AG04450 (cell line): Measurements from ENCODE around the gene FAR2. TPM values are rescaled to one million over a fixed set of nuclear protein-coding genes. Genes with fewer than 3 reads are reported as not detected.

ENCODE experiments used
- CTCF ChIA-PET: fragments of 300-600, 350-600 bp; formaldehyde crosslinking; extraction: SDS; loops from one replicate; lab custom pipeline; 2022; ENCODE audit warnings: antibody characterized with exemption, inconsistent platforms; lab: Charles Lee
- POLR2A ChIA-PET: fragments of 350-600 bp; formaldehyde crosslinking; extraction: SDS; loops from one replicate; lab custom pipeline; 2021; ENCODE audit warnings: antibody characterized with exemption, inconsistent platforms; lab: Yijun Ruan, JAX
- DNase-seq: peaks from one replicate; pipeline ENCODE4 v3.0.0-alpha.2; 2011; ENCODE audit warnings: low read depth, low spot score
- H3K27ac ChIP-seq: one replicate; pipeline ENCODE4 v1.5.1; 2012; ENCODE audit warnings: low read depth, low read length, control low read depth
- H3K27me3 ChIP-seq: one replicate; pipeline ENCODE4 v1.6.0; 2012; ENCODE audit warnings: low read length; ENCODE audit not compliant: control insufficient read depth, insufficient read depth
- H3K4me3 ChIP-seq: 2 replicates; pipeline ENCODE4 v1.5.1; 2011; ENCODE audit warnings: mild to moderate bottlenecking, low read depth, low read length, control low read depth
- H3K9me3 ChIP-seq: 2 replicates; pipeline ENCODE4 v1.5.1; 2012; ENCODE audit warnings: low read length; ENCODE audit not compliant: control insufficient read depth, insufficient read depth
- CTCF ChIP-seq: IDR thresholded peaks from 2 replicates; pipeline ENCODE4 v1.5.1; 2011; ENCODE audit warnings: low read depth, low read length, control low read depth, inconsistent platforms
- polyA plus RNA-seq: library from polyadenylated mRNA; depleted of rRNA; stranded (reverse); fragments of >200 nt; gene quantifications from 2 replicates; pipeline ENCODE4 v1.2.3, GENCODE V29; 2011

FAR2 gene
- polyA plus RNA-seq, 1 experiment, result 3.4 TPM

GRCh38 chr12:29317556-29318363 is 168.7 kb downstream of the FAR2 start:
- no peak for DNase-seq
- POLR2A ChIA-PET, result no interaction called here
- no peak overlapping the region for H3K27ac ChIP-seq

GRCh38 chr12:29320295-29321085 is 171.4 kb downstream of the FAR2 start:
- ChIA-PET POLR2A (no interaction called here), CTCF (interaction anchor here (0.7 kb wide), 1 partner anchor 187 kb away, joined by 4 read pairs; no protein-coding TSS in a partner anchor)
- Histone ChIP-seq H3K4me3 (no peak overlapping the region), H3K27ac (peak overlapping the region; percentile 82), H3K27me3 (no peaks in the 10 kb centered on the region), H3K9me3 (peaks cover 7% of the 10 kb centered on the region)
- TF ChIP-seq CTCF, result no peak
- DNase-seq, result peak; percentile 59

More at GRCh38 chr12:29317556-29318363, 168.7 kb downstream of the FAR2 start:
- Histone ChIP-seq H3K4me3 (no peak overlapping the region), H3K27me3 (no peaks in the 10 kb centered on the region), H3K9me3 (peaks cover 2% of the 10 kb centered on the region)
- peak; percentile 37 for TF ChIP-seq CTCF
- CTCF ChIA-PET, result interaction anchor here (1.0 to 1.7 kb wide), 3 partner anchors 10 to 245 kb away, joined by 3 to 6 read pairs (median 3); no protein-coding TSS in a partner anchor

- Histone ChIP-seq H3K27me3 (no peaks in the 10 kb centered on the region), H3K9me3 (peaks cover 7% of the 10 kb centered on the region), H3K4me3 (no peak overlapping the region), H3K27ac (no peak overlapping the region)
- TF ChIP-seq CTCF, result no peak
- no peak for DNase-seq
- CTCF ChIA-PET, result no interaction called here
- POLR2A ChIA-PET, result no interaction called here
Observed at GRCh38 chr12:29322157-29322556, 173.1 kb downstream of the FAR2 start.

GRCh38 chr12:29329411-29329810 is 180.3 kb downstream of the FAR2 start:
- ChIA-PET POLR2A (no interaction called here), CTCF (no interaction called here)
- Histone ChIP-seq H3K27me3 (no peaks in the 10 kb centered on the region), H3K9me3 (no peaks in the 10 kb centered on the region), H3K4me3 (no peak overlapping the region), H3K27ac (no peak overlapping the region)
- DNase-seq, result no peak
- no peak for TF ChIP-seq CTCF
